GM19193 (cell line): ENCODE results near the gene STRN.

Source experiments
- POLR2A ChIP-seq: IDR thresholded peaks from 4 replicates; pipeline ENCODE4 v1.6.1; 2011; ENCODE audit not compliant: insufficient read depth, insufficient read length; ENCODE audit errors: extremely low read depth

Gene STRN

GRCh38 chr2:36819095-36819711 lies 147.1 kb downstream of the STRN start:
- no peak for TF ChIP-seq POLR2A

DNA sequence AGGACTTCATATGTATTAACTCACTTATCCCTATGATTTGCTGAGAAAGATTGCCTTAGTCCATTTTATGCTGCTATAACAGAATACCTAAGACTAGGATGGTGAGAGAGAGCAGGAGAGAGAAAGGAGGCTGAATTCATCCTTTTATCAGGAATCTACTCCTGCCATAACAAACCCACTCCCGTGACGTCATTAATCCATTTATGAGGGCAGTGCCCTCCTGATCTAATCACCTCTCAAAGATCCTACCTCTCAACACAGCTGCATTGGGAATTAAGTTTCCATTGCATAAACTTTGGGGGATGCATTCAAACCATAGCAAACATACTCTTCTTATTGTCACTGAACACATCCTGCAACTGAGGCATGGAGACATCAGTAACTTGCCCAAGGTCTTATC lies 147.8 kb downstream of the STRN start:
- no peak for TF ChIP-seq POLR2A

GRCh38 chr2:36812196-36812595 lies 154.1 kb downstream of the STRN start:
- TF ChIP-seq POLR2A, result no peak

DNA sequence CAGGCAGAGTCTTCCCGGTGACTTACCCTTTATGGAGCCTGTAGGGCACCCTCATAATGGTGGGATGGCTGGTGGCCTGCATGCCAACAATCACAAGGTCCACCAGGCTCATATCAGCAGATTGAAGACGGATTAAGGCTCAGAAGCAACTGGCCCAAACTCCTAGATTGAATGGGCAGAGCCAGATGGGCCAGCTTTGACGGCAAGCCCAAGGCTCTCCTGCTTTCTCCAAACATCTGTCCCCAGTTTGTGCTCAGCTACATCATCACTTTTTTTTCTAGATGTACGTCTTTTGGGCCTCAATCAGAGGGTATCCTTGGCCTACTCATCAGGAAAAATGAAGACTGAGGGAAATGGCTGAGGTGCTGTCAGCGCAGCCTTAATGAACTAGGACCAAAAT lies 155.3 kb downstream of the STRN start:
- TF ChIP-seq POLR2A, result no peak

DNA sequence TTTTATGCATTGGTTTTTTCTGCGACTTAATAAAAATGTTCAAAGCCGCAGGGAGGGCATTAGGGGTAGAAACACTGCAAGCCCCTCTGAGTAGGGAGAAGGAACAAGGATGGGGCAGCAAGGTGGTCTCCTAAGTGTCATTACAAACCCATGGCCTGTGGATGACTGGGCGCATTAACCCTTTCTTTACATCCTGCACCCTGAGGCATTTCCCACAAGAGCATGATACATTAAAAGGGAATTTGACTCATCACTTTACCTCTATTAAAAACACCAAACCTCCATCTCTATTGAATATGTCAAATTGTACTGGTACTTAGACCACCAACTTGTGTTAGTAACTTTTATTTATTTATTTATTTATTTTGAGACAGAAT lies 157.3 kb downstream of the STRN start:
- no peak for TF ChIP-seq POLR2A

- no peak for TF ChIP-seq POLR2A
Measured at GRCh38 chr2:36808386-36809068, 157.8 kb downstream of the STRN start.

DNA sequence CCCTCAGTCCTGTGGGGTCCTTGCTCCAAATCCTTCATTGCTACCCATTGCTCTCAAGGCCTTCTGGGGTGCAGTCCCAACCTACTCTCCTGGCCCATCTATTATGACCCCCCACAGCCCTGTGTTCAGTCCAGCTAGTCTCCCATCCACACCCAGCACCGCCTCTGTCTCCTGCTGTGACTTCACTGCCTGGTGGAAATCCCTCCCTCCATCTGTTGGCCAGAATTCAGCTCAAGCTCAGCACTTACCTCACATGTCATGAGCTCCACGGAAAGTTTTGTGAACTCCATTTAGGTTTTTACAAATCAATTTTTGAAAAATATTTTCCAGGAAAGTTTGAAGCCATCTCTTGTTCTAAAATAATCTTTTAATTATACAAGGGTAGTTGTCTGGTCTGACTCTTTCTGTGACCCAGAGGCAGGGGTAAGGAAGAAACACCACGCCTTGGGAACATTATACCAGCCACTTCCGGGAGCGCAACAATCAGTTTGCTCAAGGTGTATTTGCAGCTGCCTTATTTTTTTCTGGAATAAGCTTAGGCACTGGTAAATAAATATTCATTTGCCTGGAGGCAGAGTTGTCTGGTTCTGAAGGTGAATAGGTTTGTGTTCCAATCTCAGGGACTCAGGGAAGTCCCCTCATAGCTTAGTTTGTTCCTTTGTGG lies 159.0 kb downstream of the STRN start:
- TF ChIP-seq POLR2A, result no peak

GRCh38 chr2:36805635-36806224 lies 160.6 kb downstream of the STRN start:
- TF ChIP-seq POLR2A, result no peak

GRCh38 chr2:36802952-36803351 lies 163.4 kb downstream of the STRN start:
- no peak for TF ChIP-seq POLR2A

DNA sequence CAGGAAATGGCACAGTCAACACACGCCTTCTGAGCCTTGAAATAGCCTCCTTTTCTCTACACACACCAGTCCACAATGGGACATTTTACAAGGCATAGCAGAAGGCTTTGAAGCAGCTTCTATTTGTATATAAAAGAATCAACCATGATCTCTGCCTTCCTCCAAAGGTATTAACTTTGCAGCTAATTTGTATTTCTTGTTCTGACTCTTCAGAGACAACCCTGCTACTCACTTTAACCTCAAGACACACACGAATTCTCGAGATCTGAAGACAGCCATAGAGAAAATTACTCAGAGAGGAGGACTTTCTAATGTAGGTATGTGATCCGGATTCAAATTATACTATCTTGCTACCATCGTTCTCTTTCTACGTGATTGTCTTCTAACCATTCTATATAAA lies 165.2 kb downstream of the STRN start:
- TF ChIP-seq POLR2A, result no peak

DNA sequence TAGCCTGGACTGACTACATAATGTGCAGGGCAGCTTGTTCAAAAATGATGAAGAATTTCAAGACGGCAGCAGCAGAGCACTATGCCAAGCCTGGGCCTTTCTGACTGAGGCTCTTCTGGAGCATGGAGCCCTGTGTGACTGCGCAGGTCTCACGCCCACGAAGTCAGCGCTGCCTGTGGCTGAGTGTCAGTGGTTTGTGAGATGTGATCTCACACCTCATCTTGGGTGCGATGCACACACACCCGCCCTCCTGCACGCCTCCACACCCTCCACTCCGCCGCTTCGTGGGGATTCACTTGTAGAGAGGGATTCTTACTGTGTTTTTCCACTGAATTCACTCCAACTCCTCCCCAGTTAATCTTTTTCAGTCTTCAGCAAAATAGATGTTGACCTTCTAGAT lies 166.0 kb downstream of the STRN start:
- TF ChIP-seq POLR2A, result no peak

GRCh38 chr2:36798724-36799123 lies 167.6 kb downstream of the STRN start:
- no peak for TF ChIP-seq POLR2A

GRCh38 chr2:36797324-36798070 lies 168.8 kb downstream of the STRN start:
- no peak for TF ChIP-seq POLR2A
